OCI-LY1 (cell line): ENCODE results near the gene QSER1.

Source experiments
- H2AFZ ChIP-seq: fragments of 200-600 bp; sonication (generic), shearing (Covaris generic); 2 replicates; pipeline ENCODE4 v1.6.0; 2014; ENCODE audit warnings: antibody characterized with exemption, mild to moderate bottlenecking, low read length
- H3F3A ChIP-seq: fragments of 200-600 bp; sonication (generic), shearing (Covaris generic); 2 replicates; pipeline ENCODE4 v1.6.0; 2014; ENCODE audit warnings: mild to moderate bottlenecking, antibody characterized with exemption, low read length, moderate library complexity; ENCODE audit not compliant: insufficient read depth
- H3K27ac ChIP-seq: fragments of 200-600 bp; sonication (generic); 2 replicates; pipeline ENCODE4 v1.5.1; 2014; ENCODE audit warnings: low read length, mixed run types, mild to moderate bottlenecking, low read depth; ENCODE audit not compliant: poor library complexity, severe bottlenecking
- H3K27me3 ChIP-seq: fragments of 200-600 bp; sonication (generic); 2 replicates; pipeline ENCODE4 v1.6.0; 2014; ENCODE audit warnings: antibody characterized with exemption, mild to moderate bottlenecking, low read length, moderate library complexity; ENCODE audit not compliant: insufficient read depth
- H3K36me3 ChIP-seq: fragments of 200-600 bp; sonication (generic); 2 replicates; pipeline ENCODE4 v1.6.1; 2014; ENCODE audit warnings: mild to moderate bottlenecking, antibody characterized with exemption, low read length, moderate library complexity, mixed read lengths; ENCODE audit not compliant: insufficient read depth
- H3K4me1 ChIP-seq: fragments of 200-600 bp; sonication (generic); 2 replicates; pipeline ENCODE4 v1.5.1; 2014; ENCODE audit warnings: mild to moderate bottlenecking, low read length, moderate library complexity; ENCODE audit not compliant: insufficient read depth, severe bottlenecking
- H3K4me2 ChIP-seq: fragments of 200-600 bp; sonication (generic), shearing (Covaris generic); 2 replicates; pipeline ENCODE4 v1.6.1; 2014; ENCODE audit warnings: low read length
- H3K4me3 ChIP-seq: fragments of 200-600 bp; sonication (generic); 2 replicates; pipeline ENCODE4 v1.5.1; 2014; ENCODE audit warnings: low read length, low read depth, mild to moderate bottlenecking, mixed read lengths; ENCODE audit not compliant: poor library complexity, severe bottlenecking
- H3K79me2 ChIP-seq: fragments of 200-600 bp; shearing (Covaris generic); 2 replicates; pipeline ENCODE4 v1.6.1; 2016; ENCODE audit warnings: mixed run types, low read length, mixed read lengths; ENCODE audit not compliant: insufficient read depth
- H3K9ac ChIP-seq: fragments of 200-600 bp; sonication (generic), shearing (Covaris generic); 2 replicates; pipeline ENCODE4 v1.6.1; 2014; ENCODE audit warnings: mild to moderate bottlenecking, low read length, mixed read lengths
- H3K9me2 ChIP-seq: fragments of 200-600 bp; sonication (generic), shearing (Covaris generic); 2 replicates; pipeline ENCODE4 v1.6.1; 2014; ENCODE audit warnings: low read depth, mild to moderate bottlenecking, low read length, mixed read lengths
- H3K9me3 ChIP-seq: fragments of 200-600 bp; shearing (Covaris generic); 2 replicates; pipeline ENCODE4 v1.6.1; 2014; ENCODE audit warnings: low read length, mixed read lengths
- H4K20me1 ChIP-seq: fragments of 200-600 bp; sonication (generic), shearing (Covaris generic); 2 replicates; pipeline ENCODE4 v1.6.0; 2016; ENCODE audit warnings: mild to moderate bottlenecking, low read length; ENCODE audit not compliant: insufficient read depth
- CTCF ChIP-seq: fragments of 200-600 bp; sonication (generic), shearing (Covaris generic); IDR thresholded peaks from 2 replicates; pipeline ENCODE4 v1.5.1; 2017; ENCODE audit warnings: mild to moderate bottlenecking, antibody characterized with exemption, low read length, moderate library complexity, mixed read lengths
- EZH2 ChIP-seq: fragments of 200-600 bp; sonication (generic), shearing (Covaris generic); IDR thresholded peaks from 2 replicates; pipeline ENCODE4 v1.8.0; 2017; ENCODE audit warnings: borderline replicate concordance, mixed run types, mild to moderate bottlenecking, antibody characterized with exemption, low read length, moderate library complexity, mixed read lengths

Gene QSER1

DNA sequence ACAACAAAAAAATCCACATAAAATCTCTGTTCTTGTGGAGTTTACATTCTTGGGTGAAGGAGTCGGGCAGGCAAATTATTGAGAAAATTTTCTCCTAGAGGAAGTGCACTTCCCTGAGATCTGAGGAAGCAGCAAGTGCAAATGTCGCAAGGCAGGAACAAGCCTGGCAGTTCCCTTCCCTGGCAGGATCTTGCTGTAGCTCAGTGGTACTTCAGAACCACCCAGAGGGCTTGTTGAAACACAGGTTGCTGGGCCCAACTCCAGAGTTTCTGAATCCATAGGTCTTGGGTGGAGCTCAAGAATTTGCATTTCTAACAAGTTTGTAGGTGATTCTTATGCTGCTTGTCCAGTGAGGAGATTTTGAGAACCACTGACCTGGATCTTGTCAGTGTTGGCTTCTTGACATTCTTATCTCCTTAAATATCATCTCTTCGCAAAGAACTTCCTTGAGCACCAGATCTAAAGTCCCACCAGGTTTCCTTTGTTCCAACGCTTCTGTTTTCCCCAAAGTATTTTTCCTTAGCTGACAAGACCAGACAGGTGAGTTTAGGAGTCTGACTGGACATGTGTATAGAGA is 9.6 kb downstream of the QSER1 start:
- Histone ChIP-seq H3K9me3 (no peaks in the 10 kb centered on the region), H3K4me2 (no peak overlapping the region), H3K4me1 (no peaks in the 10 kb centered on the region), H2AFZ (no peak overlapping the region), H3K27ac (no peak overlapping the region), H4K20me1 (no peaks in the 10 kb centered on the region), H3K79me2 (peaks cover 74% of the 10 kb centered on the region), H3K9ac (no peak overlapping the region), H3K9me2 (no peaks in the 10 kb centered on the region), H3K4me3 (no peak overlapping the region), H3K27me3 (no peaks in the 10 kb centered on the region), H3F3A (no peaks in the 10 kb centered on the region), H3K36me3 (peaks cover 14% of the 10 kb centered on the region)
- TF ChIP-seq CTCF (no peak), EZH2 (no peak)

GRCh38 chr11:32905028-32905667 is 12.5 kb downstream of the QSER1 start:
- Histone ChIP-seq H3K36me3 (peaks cover 10% of the 10 kb centered on the region), H3K9ac (no peak overlapping the region), H3K9me3 (no peaks in the 10 kb centered on the region), H3K79me2 (peaks cover 58% of the 10 kb centered on the region), H3K4me2 (no peak overlapping the region), H3K4me1 (no peaks in the 10 kb centered on the region), H3K4me3 (no peak overlapping the region), H3F3A (no peaks in the 10 kb centered on the region), H3K27ac (no peak overlapping the region), H3K27me3 (no peaks in the 10 kb centered on the region), H4K20me1 (no peaks in the 10 kb centered on the region), H2AFZ (no peak overlapping the region), H3K9me2 (no peaks in the 10 kb centered on the region)
- TF ChIP-seq EZH2 (no peak), CTCF (no peak)

DNA sequence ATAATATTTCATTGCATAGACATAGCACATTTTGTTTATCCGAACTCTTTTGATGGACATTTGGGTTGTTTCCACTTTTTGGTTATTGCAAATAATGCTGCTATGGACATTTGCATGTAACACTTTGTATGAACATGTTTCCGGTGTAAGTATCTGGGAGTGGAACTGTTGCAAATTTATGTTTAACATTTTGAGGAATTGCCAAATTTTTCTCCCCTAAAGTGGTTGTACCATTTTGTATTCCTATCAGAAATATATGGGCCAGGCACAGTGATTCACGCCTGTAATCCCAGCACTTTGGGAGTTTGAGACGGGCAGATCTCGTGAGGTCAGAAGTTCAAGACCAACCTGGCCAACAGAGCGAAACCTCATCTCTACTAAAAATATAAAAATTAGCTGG is 16.0 kb downstream of the QSER1 start:
- Histone ChIP-seq H3K27me3 (no peaks in the 10 kb centered on the region), H3K9me3 (no peaks in the 10 kb centered on the region), H3K4me3 (no peak overlapping the region), H3K36me3 (peaks cover 6% of the 10 kb centered on the region; the same call in 1 of the 2 replicates), H3K27ac (no peak overlapping the region), H2AFZ (no peak overlapping the region), H3K9me2 (no peaks in the 10 kb centered on the region), H3K4me2 (no peak overlapping the region), H3F3A (no peaks in the 10 kb centered on the region), H3K4me1 (no peaks in the 10 kb centered on the region), H3K79me2 (peaks cover 33% of the 10 kb centered on the region), H3K9ac (no peak overlapping the region), H4K20me1 (no peaks in the 10 kb centered on the region)
- TF ChIP-seq EZH2 (no peak), CTCF (no peak)
